ENCODE data around the gene ZNF362. TPM values are rescaled to one million over a fixed set of nuclear protein-coding genes. Genes with fewer than 3 reads are reported as not detected.
"Not testable (repeated sequence)": the region's sequence is repeated elsewhere in the genome, so short reads cannot be mapped to it uniquely, and the experiment has no call there.

The ZNF362 gene
- total RNA-seq, 1 donor: 35.5 TPM

DNA sequence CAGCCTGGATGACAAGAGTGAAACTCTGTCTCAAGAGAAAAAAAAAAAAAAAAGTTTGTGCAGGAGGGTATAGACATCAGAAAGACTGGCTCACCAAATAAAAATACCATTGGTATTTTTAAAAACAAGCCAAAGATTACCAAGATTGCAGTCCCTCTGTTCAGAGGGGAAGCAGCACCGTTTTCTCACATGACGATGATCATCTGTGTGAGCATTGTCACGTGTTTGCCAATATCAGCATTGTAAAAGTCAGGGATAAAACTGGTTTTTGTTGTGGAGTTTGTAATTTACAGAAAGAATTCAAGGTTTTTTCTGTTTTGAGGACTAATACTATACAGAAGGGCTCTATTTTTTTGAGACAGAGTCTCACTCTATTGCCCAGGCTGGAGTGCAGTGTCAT lies 26.5 kb downstream of the ZNF362 start:
- no peak for DNase-seq (ENCODE audit: low read depth in 2 of 3, low spot score in 2 of 3)

DNA sequence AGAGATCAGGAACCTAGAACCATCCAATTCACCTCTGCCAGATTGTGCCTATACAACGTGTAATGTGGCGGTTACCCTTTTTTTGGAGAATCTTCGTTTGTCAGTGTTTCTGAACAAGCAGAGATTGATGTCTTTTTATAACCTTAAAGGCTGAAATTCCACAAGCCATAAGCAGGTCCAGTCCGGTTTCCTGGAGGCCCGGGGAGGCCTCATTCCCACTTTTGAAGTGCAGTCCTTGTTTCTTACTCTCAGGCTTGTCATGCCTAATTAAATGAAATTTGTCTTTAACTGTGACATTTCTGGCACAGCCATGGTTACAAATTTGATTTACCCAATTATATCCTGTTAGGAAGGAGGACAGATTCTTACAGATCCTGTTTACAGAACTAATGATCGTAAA lies 27.8 kb downstream of the ZNF362 start:
- DNase-seq (ENCODE audit: low read depth in 2 of 3, low spot score in 2 of 3): no peak

DNA sequence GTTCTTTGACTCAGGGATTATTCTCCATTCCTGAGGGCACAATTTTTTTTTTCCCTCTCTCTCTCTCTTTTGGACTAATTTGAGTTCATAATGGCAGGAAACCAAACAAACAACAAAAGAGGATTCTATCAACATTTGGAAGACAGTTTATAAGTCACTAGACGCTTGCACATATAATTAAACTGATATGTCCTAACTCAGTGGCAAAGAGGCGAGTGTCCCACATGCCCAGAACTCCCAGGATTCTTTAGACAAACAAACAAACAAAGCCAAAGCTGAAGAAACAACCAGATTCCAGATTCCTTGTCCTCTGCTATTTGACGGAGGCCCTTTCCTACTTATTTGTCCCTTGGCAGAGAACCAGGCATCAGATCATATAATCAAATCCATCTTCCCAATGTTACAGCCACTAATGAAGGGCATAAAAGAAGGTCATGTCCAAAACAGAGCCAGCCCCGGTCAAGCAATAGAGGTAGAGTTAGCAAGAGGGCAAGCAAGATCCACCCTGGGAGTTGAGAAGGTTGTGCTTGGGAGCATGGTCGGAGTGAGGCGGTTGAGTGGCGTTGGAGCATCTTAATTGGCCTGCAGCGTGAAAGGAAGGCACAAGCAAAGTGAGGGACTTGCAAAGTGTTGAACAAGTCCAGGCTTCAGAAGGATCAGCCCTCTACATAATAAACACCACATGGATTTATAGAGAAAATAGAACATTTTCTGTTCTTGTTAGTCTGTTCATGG lies 30.3 kb downstream of the ZNF362 start:
- DNase-seq (ENCODE audit: low read depth in 2 of 3, low spot score in 2 of 3): no peak

DNA sequence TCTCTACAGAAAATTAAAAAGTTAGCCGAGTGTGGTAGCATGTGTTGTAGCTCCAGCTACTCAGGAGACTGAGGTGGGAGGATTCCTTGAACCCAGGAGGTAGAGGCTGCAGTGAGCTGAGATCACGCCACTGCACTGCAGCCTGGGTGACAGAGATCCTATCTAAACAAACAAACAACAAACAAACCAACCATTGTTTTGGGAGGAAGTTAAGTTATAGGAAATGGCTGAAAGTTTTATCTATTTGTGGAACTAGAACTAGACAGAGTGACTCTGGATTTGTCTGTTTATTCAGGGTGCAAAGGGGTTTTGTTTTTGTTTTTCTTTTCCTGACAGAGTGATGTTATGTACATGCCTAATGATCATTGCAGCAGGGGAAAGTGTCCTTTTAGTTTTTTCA lies 31.0 kb downstream of the ZNF362 start:
- DNase-seq (ENCODE audit: low read depth in 2 of 3, low spot score in 2 of 3): no peak

DNA sequence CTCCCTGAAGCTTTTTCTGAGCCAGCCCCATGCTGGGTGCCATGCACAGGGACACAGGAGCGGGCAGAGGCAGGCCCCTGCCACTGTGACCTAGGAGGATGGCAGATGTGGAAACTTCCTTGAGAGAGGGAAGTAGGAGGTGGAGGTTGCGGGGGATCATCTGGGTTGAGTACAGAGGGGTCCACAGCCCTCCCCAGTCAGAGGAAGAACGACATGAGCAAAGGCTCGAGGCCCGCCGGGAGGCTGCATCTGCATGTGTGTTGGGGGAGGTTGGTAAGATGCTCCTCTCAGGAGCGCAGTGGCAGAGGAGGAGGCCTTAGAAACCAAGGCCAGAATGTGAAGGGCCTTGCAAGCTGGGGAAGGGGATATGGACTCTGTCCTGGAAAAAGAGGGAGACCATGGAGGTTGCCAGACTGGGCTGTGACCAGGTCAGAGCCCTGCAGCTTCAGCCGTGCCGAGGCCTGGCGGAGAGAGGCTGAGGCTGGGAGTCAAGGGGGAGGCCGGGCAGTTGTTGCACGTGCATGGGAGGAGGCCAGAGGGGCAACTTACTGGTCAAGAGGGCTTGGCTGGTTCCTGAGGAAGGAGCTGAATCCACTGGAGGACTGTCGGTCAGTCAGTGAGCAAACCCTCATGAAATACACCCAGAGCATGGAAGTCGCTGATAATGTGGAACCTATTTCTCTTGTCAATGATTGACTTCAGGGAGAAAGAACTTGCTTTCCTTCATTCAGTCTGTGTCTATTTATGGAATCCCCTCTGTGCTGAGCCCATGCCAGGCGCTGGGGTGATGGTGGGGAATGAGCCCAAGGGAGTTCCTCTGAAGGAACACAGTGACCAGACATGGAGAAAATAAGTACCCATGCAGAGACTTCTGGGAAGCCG lies 32.9 kb downstream of the ZNF362 start:
- no peak for DNase-seq (ENCODE audit: low read depth in 2 of 3, low spot score in 2 of 3)

DNA sequence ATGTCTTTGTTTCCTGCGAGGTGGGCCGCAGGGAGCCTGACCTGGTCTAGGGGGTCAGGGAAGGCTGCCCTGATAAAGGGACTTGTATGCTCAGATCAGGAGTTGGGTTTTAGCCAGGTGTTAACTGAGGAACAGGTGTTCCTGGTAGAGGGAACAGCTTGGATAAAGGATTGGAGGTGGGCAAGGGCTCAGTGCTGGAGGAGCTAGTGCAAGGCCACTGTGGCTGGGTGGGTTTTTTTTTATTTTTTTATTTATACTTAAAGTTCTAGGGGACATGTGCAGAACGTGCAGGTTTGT lies 33.5 kb downstream of the ZNF362 start:
- DNase-seq (ENCODE audit: low read depth in 2 of 3, low spot score in 2 of 3): no peak

DNA sequence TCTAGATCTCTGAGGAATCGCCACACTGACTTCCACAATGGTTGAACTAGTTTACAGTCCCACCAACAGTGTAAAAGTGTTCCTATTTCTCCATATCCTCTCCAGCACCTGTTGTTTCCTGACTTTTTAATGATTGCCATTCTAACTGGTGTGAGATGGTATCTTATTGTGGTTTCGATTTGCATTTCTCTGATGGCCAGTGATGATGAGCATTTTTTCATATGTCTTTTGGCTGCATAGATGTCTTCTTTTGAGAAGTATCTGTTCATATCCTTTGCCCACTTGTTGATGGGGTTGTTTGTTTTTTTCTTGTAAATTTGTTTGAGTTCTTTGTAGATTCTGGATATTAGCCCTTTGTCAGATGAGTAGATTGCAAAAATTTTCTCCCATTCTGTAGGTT lies 34.3 kb downstream of the ZNF362 start:
- DNase-seq (ENCODE audit: low read depth in 2 of 3, low spot score in 2 of 3): not testable (repeated sequence)

DNA sequence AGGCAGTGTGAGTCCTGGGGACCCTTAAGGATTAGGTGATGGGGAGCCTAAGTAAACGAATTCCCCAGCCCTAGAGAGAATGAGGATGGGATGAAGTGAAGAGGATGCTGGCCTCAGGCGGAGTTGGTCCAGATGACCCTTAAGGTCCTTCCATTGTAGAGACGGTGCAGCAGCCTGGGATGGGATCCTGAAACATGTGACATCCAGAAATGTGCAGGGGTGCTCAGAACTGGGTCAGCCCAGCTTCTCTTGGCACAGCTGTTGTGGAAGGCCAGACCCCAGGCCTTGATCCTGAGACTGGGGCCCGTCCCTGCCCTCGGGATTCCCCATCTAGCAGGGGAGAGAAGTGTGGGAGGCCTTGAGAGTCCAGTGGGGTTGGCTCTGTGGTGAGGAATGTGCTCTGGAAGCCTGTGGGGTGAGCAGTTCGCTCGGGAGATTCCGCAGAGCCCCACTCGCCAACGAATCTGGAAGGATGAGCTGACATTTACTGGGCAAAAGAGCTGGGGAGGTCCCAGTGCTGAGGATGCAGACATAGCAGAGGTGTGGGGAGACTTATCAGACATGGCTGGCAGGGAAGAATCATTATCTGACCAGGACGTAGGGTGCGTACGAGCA lies 36.5 kb downstream of the ZNF362 start:
- DNase-seq (ENCODE audit: low read depth in 2 of 3, low spot score in 2 of 3): no peak

DNA sequence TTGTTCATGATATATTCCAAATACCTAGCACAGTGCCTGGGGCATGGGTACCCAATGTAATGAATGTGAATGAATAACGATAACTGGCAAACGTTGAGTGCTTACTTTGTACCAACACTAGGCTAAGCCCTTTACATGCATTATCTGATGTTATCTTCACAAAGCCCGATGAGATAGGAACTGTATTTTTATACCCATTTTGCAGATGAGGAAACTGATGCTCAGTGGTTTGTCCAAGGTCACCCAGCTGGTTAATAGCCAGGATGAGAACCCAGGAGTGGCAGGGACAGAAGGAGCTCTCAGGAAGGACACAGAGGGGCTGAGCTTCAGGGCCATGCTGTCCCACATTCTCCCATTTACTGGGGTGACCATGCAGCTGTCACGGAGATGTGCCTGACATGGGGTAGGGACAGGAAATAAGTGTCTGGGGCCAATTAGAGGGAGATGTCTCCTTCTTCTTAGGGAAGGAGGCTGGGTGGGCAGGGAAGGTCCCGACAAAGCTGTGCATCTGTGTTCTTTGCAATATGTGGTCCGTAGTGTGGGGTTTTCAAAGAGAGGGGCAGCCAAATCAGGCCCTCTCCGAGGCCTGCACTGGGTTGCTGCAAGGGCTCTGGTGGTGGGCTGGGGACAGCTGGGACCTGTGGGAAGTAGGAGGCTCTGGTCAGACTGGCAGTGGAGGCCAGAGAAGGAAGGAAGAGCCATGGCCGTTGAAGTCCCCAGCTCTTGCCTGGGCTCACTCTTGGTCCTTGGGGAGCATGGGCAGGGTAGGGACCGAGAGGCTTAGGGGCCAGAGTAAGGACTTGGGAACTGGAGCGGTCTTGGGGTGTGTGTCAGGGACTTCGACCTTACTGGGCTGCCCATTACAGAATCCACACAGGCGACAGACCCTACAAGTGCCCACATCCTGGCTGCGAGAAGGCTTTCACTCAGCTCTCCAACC lies 38.0 kb downstream of the ZNF362 start:
- DNase-seq (ENCODE audit: low read depth in 2 of 3, low spot score in 2 of 3): no peak

DNA sequence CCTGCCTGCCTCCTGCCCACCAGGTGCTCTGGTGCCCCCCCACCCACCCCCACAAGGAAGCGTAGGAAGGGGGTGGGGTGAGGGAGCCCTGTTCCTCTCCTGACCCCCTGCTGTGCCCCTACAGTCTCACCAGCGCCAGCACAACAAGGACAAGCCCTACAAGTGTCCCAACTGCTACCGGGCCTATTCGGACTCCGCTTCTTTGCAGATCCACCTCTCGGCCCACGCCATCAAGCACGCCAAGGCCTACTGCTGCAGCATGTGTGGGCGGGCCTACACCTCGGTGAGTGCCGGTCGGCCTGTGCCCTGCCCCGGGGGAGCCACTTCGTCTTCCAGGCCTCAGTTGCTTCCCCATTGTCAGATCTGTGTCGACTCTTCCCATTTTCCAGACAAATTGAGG lies 38.7 kb downstream of the ZNF362 start:
- DNase-seq (ENCODE audit: low read depth in 2 of 3, low spot score in 2 of 3): no peak

DNA sequence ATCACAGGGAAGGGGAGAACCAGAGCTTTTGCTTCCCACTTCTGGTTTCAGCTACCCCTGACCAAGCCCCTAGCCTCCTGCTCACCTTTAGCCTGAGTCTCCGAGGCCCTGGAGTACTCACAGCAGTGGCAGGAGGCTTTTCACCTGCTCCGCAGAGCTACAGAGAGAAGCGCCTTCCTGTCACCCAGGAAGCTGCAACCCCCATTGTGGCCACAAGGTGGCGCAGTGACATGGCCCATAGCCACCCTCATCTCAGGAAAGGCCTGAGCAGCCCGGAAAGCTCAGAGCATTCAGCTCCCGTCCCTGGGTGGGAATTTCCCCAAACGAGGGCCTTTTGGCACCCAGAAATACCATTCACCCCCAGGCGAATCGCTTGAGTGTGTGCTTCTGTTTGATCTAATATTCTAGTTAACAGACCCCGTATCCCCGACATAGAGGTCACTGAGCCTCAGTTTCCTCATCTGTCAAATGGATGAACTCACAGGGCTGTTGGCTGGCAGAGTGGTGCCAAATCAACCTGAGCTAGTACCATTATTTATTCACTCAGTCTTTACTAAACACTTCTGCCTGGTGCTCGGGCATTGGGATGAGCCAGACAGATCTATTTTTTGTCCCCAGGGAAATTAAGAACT lies 39.3 kb downstream of the ZNF362 start:
- peak; percentile 49 to 82 (median 63) for DNase-seq (ENCODE audit: low read depth in 2 of 3, low spot score in 2 of 3)

DNA sequence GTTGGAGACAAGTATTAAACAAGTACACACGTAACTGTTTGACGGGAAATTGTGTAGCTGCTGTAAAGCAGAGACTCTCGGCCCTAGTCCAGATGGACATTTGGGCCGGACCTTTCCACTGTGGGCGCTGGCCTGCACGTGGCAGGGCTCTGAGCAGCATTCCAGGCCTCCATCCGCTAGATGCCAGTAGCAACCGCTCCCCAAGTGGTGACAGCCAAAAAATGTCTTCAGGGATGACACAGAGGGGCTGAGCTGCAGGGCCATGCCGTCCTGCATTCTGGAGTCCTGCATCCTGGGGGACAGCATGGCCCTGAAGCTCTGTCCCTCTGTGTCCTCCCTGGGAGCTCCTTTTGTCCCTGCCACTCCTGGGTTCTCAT lies 39.8 kb downstream of the ZNF362 start:
- DNase-seq (ENCODE audit: low read depth in 2 of 3, low spot score in 2 of 3): no peak

DNA sequence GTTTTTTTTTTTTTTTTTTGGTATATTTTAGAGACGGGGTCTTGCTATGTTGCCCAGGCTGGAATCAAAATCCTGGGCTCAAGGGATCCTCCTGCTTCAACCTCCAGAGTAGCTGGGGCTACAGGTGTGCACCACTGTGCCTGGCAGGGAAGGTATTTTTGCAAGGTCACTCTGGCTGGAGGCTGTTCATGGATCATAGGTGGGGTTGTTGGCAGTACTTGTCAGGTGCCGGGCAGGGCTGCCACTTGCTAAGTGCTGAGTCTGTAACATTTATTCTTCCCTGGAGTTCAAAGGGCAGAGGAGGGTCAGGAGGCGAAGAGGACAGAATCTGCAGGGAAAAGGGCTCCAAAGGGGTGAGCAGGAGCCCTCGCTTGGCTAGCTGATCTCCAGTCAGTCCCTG lies 40.5 kb downstream of the ZNF362 start:
- no peak for DNase-seq (ENCODE audit: low read depth in 2 of 3, low spot score in 2 of 3)

DNA sequence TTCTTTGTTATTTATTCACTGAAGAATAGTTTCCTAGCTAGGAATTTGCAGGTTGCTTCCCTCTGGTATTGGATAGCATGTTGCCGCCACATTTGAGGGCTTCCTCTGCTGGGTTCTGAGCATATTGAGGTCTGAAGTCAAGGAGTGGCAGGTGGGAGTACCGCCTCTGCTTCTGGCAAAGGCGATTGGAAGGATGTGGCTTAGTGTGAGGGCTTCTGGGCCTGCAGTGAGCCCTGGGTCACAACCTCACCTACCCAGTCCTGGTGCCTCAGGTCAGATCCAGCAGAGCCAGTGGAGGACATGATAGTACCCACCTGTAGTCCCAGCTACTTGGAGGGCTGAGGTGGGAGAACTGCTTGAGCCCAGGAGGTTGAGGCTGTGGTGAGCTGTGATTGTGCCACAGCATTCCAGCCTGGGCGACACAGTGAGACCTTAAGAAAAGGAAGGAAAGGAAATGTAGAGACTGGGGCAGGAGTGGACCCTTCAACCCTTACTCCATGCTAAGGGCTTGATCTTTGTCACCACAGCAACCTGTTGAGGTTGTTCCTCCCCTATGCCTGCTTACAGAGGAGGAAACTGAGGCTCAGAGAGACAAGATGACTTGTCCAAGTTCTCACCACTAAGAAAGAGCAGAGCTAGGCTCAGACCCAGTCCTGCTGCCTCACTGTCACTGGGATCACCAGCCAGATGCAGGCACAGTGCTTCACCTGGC lies 41.8 kb downstream of the ZNF362 start:
- no peak for DNase-seq (ENCODE audit: low read depth in 2 of 3, low spot score in 2 of 3)

DNA sequence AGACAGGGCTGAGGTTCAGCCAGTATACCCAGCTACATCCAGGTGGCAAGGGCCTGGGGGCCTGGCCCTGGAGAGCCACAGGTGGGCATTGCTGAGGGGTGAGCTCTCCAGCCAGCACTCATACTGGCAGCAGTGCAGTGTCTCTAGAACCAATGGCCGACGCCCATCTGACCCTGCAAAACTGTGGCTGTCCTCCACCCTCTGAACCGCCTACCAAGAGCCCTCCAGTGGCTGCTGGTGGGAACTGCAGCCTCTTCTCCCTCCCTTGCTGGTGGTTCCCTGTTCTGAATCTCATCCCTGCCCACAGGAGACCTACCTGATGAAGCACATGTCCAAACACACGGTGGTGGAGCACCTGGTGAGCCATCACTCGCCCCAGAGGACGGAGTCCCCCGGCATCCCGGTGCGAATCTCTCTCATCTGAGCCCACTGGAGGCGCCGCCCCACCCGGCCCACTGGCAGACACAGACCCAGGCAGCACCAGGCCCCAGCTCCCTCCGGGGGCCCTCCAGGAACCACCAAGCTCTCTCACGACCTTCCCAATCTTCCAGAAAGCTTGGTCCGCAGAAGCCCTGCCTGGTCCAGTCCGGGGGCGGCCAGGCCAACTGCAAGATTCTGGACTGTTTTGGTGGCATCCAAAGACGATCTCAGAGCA lies 42.5 kb downstream of the ZNF362 start:
- peak in 2 of 3 donors; percentile 46 to 66 for DNase-seq (ENCODE audit: low read depth in 2 of 3, low spot score in 2 of 3)

DNA sequence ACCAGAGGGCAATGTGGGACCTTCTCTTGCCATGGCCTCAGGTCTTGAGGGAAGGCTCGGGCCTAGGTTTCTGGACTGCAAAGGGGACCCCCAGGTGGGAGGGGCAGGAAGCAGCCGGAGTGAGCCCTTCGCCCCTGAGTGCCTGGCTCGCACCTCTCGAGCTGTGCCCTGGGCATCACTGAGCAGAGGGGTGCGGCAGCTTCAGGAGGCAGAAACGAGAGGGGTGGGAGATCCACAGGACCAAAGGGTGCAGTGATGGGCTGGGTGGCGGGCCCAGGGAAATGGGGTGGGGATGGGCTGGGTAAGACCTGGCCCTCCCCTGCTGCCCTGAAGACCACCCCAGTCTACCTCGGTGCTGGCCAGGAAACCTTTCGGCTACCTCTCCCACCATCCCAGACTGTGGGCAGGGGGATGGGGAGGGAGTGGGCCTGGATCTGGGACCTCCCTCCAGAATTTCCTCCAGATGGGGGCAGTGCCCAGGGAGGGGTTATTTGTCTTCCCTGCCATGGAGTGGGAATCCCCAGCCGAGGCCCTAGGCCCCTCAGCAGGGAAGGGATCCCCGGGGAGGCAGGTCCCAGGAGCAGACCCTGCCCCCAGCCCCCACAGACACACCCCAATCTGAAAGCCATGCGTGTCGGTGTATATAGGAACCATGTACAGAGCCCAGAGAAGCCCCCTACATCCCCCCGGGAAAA lies 43.3 kb downstream of the ZNF362 start:
- no peak for DNase-seq (ENCODE audit: low read depth in 2 of 3, low spot score in 2 of 3)

DNA sequence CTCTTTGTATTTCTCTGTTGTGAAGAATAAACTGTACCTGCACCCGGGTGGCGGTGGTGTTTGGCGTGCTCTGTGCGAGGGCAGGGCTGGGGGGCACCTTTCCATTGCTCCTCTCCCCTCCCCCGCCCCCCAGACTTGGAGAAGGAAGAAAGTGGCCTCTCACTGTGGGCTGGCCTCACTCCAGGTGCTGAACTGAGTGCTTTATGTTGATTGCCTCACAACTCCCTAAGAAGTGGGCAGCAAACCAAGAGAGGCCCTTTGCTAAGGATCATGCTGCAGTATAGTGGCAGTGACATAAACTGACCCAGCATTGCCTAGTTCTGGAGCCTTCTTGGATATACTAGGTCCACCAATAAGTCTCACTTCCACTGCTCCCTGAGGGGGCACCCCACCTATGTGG lies 44.4 kb downstream of the ZNF362 start:
- peak in 1 of 3 donors; percentile 48 for DNase-seq (ENCODE audit: low read depth in 2 of 3, low spot score in 2 of 3)

DNA sequence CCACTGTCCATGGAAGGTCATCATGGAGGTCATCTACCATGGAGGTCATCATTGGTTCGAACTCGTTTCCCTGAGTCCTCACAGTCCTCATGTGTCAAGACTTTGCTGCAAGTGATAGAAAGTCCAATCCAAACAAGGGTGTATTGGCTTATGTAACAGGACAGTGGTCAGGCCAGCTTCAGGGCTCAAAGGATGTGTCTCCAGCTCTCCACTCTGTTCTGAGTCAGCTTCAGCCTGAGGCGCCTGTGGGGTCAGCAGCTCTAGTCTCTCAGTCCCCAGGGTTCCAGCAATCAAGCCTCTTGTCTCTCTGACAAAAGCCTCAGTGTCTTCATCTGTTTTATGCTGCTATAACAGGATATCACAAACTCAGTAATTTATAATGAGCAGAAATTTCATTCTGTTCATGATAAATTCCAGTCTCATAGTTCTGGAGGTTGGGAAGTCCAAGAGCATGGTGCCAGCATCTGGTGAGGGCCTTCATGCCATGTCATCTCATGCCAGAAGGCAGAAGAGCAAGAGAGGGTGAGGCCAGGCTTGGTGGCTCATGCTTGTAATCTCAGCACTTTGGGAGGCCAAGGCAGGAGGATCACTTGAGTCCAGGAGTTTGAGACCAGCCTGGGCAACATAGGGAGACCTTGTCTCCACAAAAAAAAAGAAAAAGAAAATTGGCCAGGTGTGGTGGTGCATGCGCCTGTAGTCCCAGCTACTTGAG lies 45.1 kb downstream of the ZNF362 start:
- no peak for DNase-seq (ENCODE audit: low read depth in 2 of 3, low spot score in 2 of 3)
